Measurements from ENCODE around the gene SPRED3. TPM values are rescaled to one million over a fixed set of nuclear protein-coding genes. Genes with fewer than 3 reads are reported as not detected.

SPRED3 gene
- total and polyA plus RNA-seq, 2 donors (not counting 1 experiment from before 2014, with no cell fraction given), result 1.1 to 1.7 TPM

GRCh38 chr19:38387550-38388348 lies 748 bp upstream of the SPRED3 start, which contains the start of gene GGN:
TSS of gene GGN (minus strand) at chr19:38388034. CDS start at chr19:38387261, 773 bp downstream.
- Histone ChIP-seq H3K4me1 (ENCODE audit: control insufficient read depth in 2 of 2, insufficient read depth in 2 of 2, low read length in 2 of 2) (peaks cover 36% of the 10 kb centered on the region in 2 donors), H3K4me3 (ENCODE audit: control extremely low read depth in 1 of 5, extremely low read depth in 1 of 5, insufficient read depth in 1 of 5, low read depth in 2 of 5, low read length in 4 of 5) (peak within 1 kb of the TSS; percentile 11 to 77 (median 41)), H3K27ac (ENCODE audit: low read length in 2 of 2) (no peak within 1 kb of the TSS), H3K9ac (ENCODE audit: low read length) (peak within 1 kb of the TSS; percentile 69), H3K4me2 (replicated peaks; ENCODE audit: low read depth, low read length, poor library complexity, severe bottlenecking) (peak within 1 kb of the TSS; percentile 97), H2AFZ (ENCODE audit: insufficient read depth, low read depth, low read length, poor library complexity, severe bottlenecking) (peak within 1 kb of the TSS; percentile 53), H3K36me3 (replicated peaks in 1 of 2; ENCODE audit: control extremely low read depth in 1 of 2, control insufficient read depth in 1 of 2, extremely low read depth in 1 of 2, insufficient read depth in 2 of 2, low read length in 1 of 2) (peaks cover 0 to 22% of the 10 kb centered on the region in 2 experiments), H3K79me2 (ENCODE audit: control insufficient read depth, insufficient read depth, low read length) (no peaks in the 10 kb centered on the region), H3K27me3 (replicated peaks in 1 of 4; ENCODE audit: control extremely low read depth in 1 of 4, control insufficient read depth in 3 of 4, insufficient read depth in 4 of 4, low read length in 3 of 4) (peaks cover 0 to 49% (median 21%) of the 10 kb centered on the region in 4 experiments), H3K9me3 (ENCODE audit: control extremely low read depth in 1 of 3, control insufficient read depth in 2 of 3, insufficient read depth in 1 of 3, low read length in 2 of 3) (peaks cover 0 to 30% (median 0%) of the 10 kb centered on the region in 3 donors), H4K20me1 (ENCODE audit: control insufficient read depth, insufficient read depth, low read length, poor library complexity, severe bottlenecking) (peaks cover 53% of the 10 kb centered on the region)
- peaks cover 27% of the 10 kb centered on the region for H3K27me3 Mint-ChIP-seq
- POLR2A ChIA-PET, result interaction anchor here (0.8 to 2.5 kb wide), 5 partner anchors 11 to 26 kb away, joined by 3 to 11 read pairs (median 5); partner anchors contain the start of genes FAM98C and PSMD8
- ATAC-seq (ENCODE audit: low read depth) (peak; percentile 65), DNase-seq (peak; percentile 84)
- no peak for TF ChIP-seq EZH2 (IDR thresholded peaks at IDR 0.05; ENCODE audit: borderline replicate concordance, insufficient read depth, low read depth, low read length, poor library complexity, severe bottlenecking)
- no peak for TF ChIP-seq CTCF (IDR thresholded peaks at IDR 0.05)
- H3K9me3 Mint-ChIP-seq (ENCODE audit: insufficient read depth), result no peaks in the 10 kb centered on the region
- H3K4me1 Mint-ChIP-seq, result peaks cover 31% of the 10 kb centered on the region
- intact Hi-C loops (cut with micrococcal nuclease), result loop anchor here (1.0 to 5.0 kb wide), 4 partner anchors 13 to 230 kb away; partner anchors contain the start of genes EIF3K, FAM98C, MAP4K1 and PSMD8
- CTCF ChIA-PET, result interaction anchor here (0.7 to 2.3 kb wide), 4 partner anchors 9 to 52 kb away, joined by 3 to 20 read pairs (median 4); partner anchors contain the start of genes CATSPERG and FAM98C
- peak within 1 kb of the TSS; percentile 97 for H3K4me3 Mint-ChIP-seq
- peak within 1 kb of the TSS; percentile 75 for H3K27ac Mint-ChIP-seq
- WGBS (ENCODE audit: insufficient coverage), result under 1% methylated on average over 47 of the region's 51 CpGs

All from B cell (primary cell).